GM21619 (cell line): ENCODE results near the gene NMRK1.

ENCODE experiments used
- ATAC-seq: cut with Tn5 transposase; IDR thresholded peaks from one replicate; pipeline ENCODE4 v1.9.1; 2021; ENCODE audit not compliant: unreplicated experiment

The NMRK1 gene

DNA sequence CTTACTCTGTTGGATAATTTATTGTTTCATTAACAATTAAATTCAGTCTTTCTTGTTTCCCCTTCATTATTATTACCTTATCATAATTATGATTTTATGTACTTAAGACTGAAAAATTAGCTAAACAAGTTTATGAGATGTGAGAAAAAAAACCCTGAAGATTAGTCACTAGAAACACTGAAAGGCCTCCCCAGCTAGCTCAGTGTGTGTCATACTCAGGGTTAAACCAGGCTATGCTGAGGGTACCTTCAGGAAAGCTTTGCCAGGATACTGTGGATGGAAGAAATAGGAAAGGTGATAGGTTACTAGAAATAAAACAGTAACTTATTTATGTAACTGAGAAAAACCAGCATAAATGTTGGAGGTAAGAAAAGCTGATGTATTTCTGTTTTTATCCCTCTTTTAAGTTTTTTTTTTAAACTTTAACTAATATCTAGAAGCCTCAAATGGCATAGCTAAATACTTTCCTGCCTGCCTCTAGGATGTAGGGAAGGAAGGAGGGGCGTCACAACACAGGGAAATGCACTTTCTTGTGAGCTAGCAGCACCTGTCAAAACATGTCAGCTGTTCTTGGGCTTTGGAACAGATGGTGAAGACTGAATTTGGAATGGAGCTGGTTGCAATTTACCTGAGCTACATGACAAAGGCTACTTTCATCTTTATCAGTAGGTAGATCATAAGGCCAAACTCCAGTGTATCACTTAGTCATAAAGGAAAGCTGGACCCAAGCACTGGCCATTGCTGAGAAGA lies 24.2 kb downstream of the NMRK1 start:
- ATAC-seq, result no peak

- no peak for ATAC-seq
Measured at GRCh38 chr9:75061169-75061568, 26.8 kb downstream of the NMRK1 start.

DNA sequence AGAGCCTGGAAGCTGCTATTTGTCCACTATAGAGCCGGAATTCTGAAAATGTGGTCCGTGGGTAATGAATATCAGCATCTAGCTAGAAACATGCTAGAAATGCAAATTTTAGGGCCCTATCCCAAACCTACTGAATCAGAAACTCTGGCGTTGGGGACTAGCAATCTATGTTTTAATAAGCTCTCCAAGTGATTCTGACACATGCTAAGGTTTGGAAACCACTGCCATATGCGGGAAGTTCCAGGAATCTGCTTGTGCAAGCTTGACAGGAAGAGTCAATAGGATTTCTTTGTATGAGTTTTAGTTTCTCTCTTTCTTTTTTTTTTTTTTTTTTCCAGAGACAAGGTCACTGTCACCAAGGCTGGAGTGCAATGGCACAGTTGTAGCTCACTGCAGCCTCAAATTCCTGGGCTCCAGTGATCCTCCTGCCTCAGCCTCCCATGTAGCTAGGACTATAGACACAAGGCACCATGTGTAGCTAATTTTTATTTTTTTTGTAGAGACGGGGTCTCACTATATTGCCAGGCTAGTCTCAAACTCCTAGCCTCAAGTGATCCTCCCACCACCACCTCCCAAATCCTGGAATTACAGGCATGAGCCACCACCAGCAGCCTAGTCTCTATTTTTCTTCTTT lies 33.5 kb downstream of the NMRK1 start:
- ATAC-seq, result no peak

DNA sequence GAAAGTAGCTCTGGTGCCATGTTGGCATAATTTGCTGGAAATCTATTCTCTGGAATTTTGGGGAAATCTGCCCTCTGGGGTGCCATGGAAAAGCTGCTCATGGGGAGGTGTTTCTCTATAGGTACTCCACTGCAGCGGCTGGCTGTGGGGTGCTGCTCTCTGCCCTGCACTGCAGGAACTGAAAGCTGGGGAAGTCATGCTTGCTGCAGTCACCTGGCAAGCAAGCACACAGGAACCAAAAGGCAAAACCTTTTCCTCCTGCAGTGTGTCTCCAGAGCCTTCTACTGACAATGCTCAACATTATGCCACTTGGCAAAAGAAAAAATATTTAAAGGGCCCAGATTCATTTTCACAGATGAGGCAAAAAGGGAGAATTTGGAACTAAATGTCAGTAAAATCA lies 34.1 kb downstream of the NMRK1 start:
- peak; percentile 86 for ATAC-seq

DNA sequence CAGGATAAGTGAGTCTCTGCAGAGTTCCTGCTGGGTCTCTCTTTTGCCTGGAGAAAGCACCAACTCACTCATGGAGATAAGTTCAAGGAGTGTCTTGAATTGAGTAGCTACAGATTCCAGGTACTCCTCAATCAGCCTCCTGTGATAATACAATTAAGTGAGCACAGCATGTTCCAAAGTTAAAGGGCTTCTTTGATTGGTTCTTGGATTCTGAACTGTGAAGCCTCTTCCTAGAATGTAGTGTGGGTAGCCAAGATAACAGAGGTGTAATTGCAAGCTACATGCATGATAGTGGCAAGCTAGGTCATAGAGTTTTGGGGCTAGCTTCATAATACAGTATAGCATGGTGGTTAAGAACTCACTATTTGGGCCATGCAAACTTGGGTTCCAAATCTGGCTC lies 36.7 kb downstream of the NMRK1 start:
- ATAC-seq, result no peak

- no peak for ATAC-seq
Measured at GRCh38 chr9:75047506-75047905, 40.4 kb downstream of the NMRK1 start.

DNA sequence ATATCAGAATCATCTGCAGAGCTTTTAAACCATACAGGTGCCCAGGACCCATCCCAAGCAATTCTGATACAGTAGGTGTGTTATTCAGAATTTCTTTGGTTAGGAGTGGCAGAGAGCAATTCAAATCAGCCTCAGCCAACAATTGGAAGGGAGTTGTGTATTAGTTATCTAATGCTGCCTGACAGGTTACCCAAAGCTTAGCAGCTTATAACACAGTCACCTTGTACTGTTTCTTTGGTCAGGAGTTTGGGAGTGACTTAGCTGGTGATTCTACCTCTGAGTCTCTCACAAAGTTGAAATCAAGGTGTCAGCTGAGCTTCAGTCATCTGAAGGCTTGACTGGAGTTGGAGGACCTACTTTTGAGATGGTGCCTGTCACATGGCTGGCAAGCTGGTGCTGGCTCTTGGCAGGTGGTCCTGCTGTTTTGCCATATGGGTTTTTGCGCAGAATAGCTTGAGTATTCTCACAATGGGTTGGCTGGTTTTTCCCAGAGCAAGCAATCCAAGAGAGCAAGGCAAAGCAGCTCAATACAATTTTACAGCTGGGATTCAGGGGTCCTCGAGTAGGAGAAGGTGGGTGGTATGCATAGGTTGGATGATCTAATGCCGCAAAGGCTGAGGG lies 41.1 kb downstream of the NMRK1 start:
- ATAC-seq, result no peak

GRCh38 chr9:75041041-75041440 lies 46.9 kb downstream of the NMRK1 start:
- ATAC-seq, result no peak

GRCh38 chr9:75039801-75040200 lies 48.2 kb downstream of the NMRK1 start:
- ATAC-seq, result peak; percentile 71

DNA sequence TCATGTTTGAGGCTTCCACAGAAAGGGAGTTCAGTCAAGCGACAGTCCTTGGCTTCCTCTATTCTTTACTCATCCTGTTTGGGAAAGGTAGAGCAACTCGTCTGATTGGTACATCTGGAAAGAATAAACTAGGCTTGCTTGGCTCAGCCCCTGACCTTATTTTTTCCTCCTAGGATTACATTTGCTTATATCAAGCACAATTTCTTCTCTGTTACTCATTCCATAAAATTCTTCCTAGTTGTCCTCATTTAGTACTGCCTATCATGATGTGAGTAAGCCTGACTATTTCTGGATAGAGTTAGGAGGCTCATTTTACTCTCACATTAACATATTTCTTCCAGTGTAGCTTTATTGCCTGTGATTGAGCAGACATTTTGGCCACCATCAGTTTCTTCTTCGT lies 48.9 kb downstream of the NMRK1 start:
- no peak for ATAC-seq

- ATAC-seq, result no peak
Measured at GRCh38 chr9:75036793-75037192, 51.2 kb downstream of the NMRK1 start.

- peak; percentile 95 for ATAC-seq
Measured at GRCh38 chr9:75033791-75034473, 54.0 kb downstream of the NMRK1 start.

DNA sequence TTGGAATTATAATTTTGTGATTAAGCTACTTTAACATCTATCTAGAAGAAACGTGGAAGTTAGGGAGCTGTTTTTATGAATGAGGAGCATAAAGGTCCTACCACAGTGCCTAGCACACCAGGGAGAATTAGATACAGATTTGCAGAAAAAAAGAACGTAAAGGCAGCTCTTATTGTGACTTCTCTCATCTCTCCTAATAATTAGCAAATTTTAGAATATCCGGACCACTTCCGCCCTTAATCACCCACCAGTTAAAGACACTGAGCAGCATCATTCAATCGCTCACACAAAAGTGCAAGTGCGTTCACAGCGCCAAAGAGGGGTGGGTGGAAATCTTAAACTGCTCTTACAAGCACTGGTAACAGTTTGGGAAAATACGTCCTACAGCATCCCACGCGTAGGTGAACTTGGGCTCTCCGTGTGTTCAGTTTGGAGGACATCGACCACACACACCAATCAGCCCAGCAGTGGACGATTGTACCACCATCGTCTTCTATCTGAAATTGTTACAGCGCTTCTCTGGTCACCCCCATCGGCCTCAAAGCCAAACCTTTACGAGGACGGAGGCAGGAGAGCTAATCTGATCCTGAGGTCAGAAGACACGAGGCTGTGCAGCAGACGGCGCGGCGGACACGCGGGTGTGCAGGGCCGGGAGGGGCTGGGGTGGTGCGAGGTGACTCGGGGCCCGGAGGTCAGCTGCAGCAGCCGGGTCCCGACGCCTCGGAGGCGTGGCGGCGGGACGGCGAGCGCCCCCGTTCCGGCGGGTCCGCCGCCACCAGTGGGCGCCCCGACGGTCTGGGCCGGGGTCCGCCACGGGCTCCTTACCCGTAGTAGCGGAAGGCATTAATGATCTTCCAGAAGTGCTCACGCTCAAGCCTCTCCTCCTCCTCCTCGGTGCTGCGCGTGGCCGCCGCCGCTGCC lies 60.5 kb downstream of the NMRK1 start:
- peak; percentile 47 for ATAC-seq

DNA sequence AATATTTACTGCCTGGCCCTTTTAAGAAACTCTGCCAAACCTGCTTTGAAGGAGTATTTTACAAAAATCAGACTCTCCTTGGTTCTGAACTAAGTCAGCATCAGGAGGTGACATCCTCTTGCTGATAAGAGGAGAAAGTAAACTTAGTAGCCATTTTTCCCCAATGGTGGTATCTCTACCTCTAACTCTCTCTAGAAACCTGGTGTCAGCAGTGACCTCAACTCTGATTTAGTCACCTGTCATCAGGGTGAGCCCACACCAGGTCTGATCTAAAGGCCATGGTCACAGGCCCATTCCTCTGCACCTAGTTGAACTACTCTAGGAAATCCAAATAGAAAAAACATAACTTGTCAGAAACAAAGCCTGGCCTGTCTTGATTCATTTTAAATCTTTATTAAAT lies 64.1 kb downstream of the NMRK1 start:
- no peak for ATAC-seq

DNA sequence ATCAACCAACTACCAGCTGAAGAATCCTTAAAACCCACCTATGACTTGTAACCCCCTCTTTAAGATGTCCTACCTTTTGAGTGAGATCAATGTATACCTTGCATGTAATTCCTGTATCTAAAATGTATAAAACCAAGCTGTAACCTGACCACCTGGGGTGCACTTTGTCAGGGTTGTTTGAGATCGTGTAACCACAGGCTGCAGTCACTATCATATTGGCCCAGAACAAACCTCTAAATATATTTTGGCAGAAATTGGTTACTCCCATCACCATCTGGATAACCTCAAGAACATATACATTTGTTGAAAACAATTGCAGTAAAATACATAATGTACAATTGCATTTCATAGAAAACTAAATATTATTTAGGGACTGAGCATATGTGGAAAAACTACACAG lies 68.3 kb downstream of the NMRK1 start:
- ATAC-seq, result no peak

- no peak for ATAC-seq
Measured at GRCh38 chr9:75019022-75019421, 68.9 kb downstream of the NMRK1 start.

- ATAC-seq, result no peak
Measured at GRCh38 chr9:75017378-75017777, 70.6 kb downstream of the NMRK1 start.

GRCh38 chr9:75013735-75014134 lies 74.2 kb downstream of the NMRK1 start:
- no peak for ATAC-seq
